H9 (cell line): ENCODE results near the gene PAXX. TPM values are rescaled to one million over a fixed set of nuclear protein-coding genes. Genes with fewer than 3 reads are reported as not detected.

Experiments
- DNase-seq: peaks from one replicate; pipeline ENCODE4 v3.0.0-alpha.2; 2017
- H2AFZ ChIP-seq: one replicate; pipeline ENCODE4 v1.6.1; 2013; ENCODE audit warnings: mild to moderate bottlenecking, low read length, control low read depth, moderate library complexity
- H2AK5ac ChIP-seq: 2 replicates; pipeline ENCODE4 v1.6.1; 2013; ENCODE audit warnings: low read length, control low read depth, mixed read lengths; ENCODE audit not compliant: insufficient read length
- H2BK120ac ChIP-seq: one replicate; pipeline ENCODE4 v1.6.1; 2013; ENCODE audit warnings: low read depth, mild to moderate bottlenecking, low read length, control low read depth, inconsistent platforms; ENCODE audit not compliant: poor library complexity, severe bottlenecking
- H2BK12ac ChIP-seq: 2 replicates; pipeline ENCODE4 v1.6.1; 2013; ENCODE audit warnings: low read length, control low read depth, mixed read lengths, low read depth; ENCODE audit not compliant: insufficient read length
- H2BK15ac ChIP-seq: 2 replicates; pipeline ENCODE4 v1.6.1; 2013; ENCODE audit warnings: low read depth, low read length, control low read depth
- H2BK20ac ChIP-seq: one replicate; pipeline ENCODE4 v1.6.1; 2013; ENCODE audit warnings: low read depth, mild to moderate bottlenecking, low read length, control low read depth, inconsistent platforms; ENCODE audit not compliant: poor library complexity, severe bottlenecking
- H2BK5ac ChIP-seq: 2 replicates; pipeline ENCODE4 v1.6.1; 2013; ENCODE audit warnings: low read length, control low read depth, mixed read lengths; ENCODE audit not compliant: insufficient read length
- H3K14ac ChIP-seq: 2 replicates; pipeline ENCODE4 v1.6.1; 2013; ENCODE audit warnings: low read length, control low read depth; ENCODE audit not compliant: insufficient read depth
- H3K18ac ChIP-seq: 2 replicates; pipeline ENCODE4 v1.6.1; 2013; ENCODE audit warnings: low read depth, mild to moderate bottlenecking, mixed read lengths, low read length, control low read depth; ENCODE audit not compliant: insufficient read length
- H3K23ac ChIP-seq: 2 replicates; pipeline ENCODE4 v1.6.1; 2013; ENCODE audit warnings: low read length, control low read depth, mixed read lengths, low read depth; ENCODE audit not compliant: insufficient read length
- H3K23me2 ChIP-seq: 2 replicates; pipeline ENCODE4 v1.6.1; 2013; ENCODE audit warnings: low read depth, mild to moderate bottlenecking, mixed read lengths, low read length, control low read depth; ENCODE audit not compliant: insufficient read length, poor library complexity, severe bottlenecking
- H3K27ac ChIP-seq: 2 replicates; pipeline ENCODE4 v1.5.1; 2013; ENCODE audit warnings: low read length, control low read depth, mixed read lengths, low read depth; ENCODE audit not compliant: insufficient read length
- H3K27me3 ChIP-seq: 2 replicates; pipeline ENCODE4 v1.6.1; 2013; ENCODE audit warnings: low read length, control low read depth, inconsistent platforms; ENCODE audit not compliant: insufficient read depth
- H3K4ac ChIP-seq: 2 replicates; pipeline ENCODE4 v1.6.1; 2013; ENCODE audit warnings: low read depth, mild to moderate bottlenecking, control low read depth, inconsistent platforms, low read length, moderate library complexity
- H3K4me1 ChIP-seq: 2 replicates; pipeline ENCODE4 v1.6.1; 2013; ENCODE audit warnings: low read length, control low read depth, inconsistent platforms; ENCODE audit not compliant: insufficient read depth
- H3K4me2 ChIP-seq: 2 replicates; pipeline ENCODE4 v1.6.1; 2013; ENCODE audit warnings: low read length, control low read depth, mixed read lengths; ENCODE audit not compliant: insufficient read length, insufficient read depth
- H3K56ac ChIP-seq: 2 replicates; pipeline ENCODE4 v1.6.1; 2013; ENCODE audit warnings: low read depth, mild to moderate bottlenecking, mixed read lengths, low read length, control low read depth; ENCODE audit not compliant: insufficient read length
- H3K79me1 ChIP-seq: 2 replicates; pipeline ENCODE4 v1.6.1; 2013; ENCODE audit warnings: low read depth, mild to moderate bottlenecking, moderate library complexity, low read length, control low read depth, inconsistent platforms; ENCODE audit not compliant: insufficient read depth, poor library complexity, severe bottlenecking
- H3K79me2 ChIP-seq: 2 replicates; pipeline ENCODE4 v1.6.1; 2013; ENCODE audit warnings: low read length, control low read depth, inconsistent platforms; ENCODE audit not compliant: insufficient read depth
- H3K9ac ChIP-seq: 2 replicates; pipeline ENCODE4 v1.6.1; 2013; ENCODE audit warnings: low read length, control low read depth, mixed read lengths; ENCODE audit not compliant: insufficient read length; ENCODE audit errors: extremely low read depth
- H3K9me3 ChIP-seq: one replicate; pipeline ENCODE4 v1.6.1; 2013; ENCODE audit warnings: low read depth, low read length, inconsistent platforms; ENCODE audit not compliant: control insufficient read depth
- H3T11ph ChIP-seq: one replicate; pipeline ENCODE4 v1.6.1; 2013; ENCODE audit warnings: mild to moderate bottlenecking, low read length, control low read depth, inconsistent platforms
- H4K20me1 ChIP-seq: one replicate; pipeline ENCODE4 v1.6.1; 2013; ENCODE audit not compliant: control insufficient read depth, insufficient read length, insufficient read depth
- H4K5ac ChIP-seq: 2 replicates; pipeline ENCODE4 v1.6.1; 2013; ENCODE audit warnings: low read depth, mild to moderate bottlenecking, mixed read lengths, low read length, control low read depth; ENCODE audit not compliant: insufficient read length
- H4K8ac ChIP-seq: replicated peaks from 2 replicates; pipeline ENCODE4 v1.6.1; 2013; ENCODE audit warnings: low read length, control low read depth, mixed read lengths, low read depth; ENCODE audit not compliant: insufficient read length
- H4K91ac ChIP-seq: 2 replicates; pipeline ENCODE4 v1.6.1; 2013; ENCODE audit warnings: low read depth, mild to moderate bottlenecking, moderate library complexity, mixed read lengths, low read length, control low read depth; ENCODE audit not compliant: insufficient read length
- H3K27ac Mint-ChIP-seq, 3 experiments: 2 replicates in 2 of 3; 3 replicates in 1 of 3; pipeline ENCODE4 v1.8.0; 2020 to 2021; ENCODE audit warnings: mixed read lengths in 3 of 3, mild to moderate bottlenecking in 1 of 3, moderate library complexity in 1 of 3
- H3K27me3 Mint-ChIP-seq: 2 replicates; pipeline ENCODE4 v1.8.0; 2021; ENCODE audit warnings: low read depth, mild to moderate bottlenecking, moderate library complexity, mixed read lengths
- H3K36me3 Mint-ChIP-seq, 3 experiments: 2 replicates in 2 of 3; 3 replicates in 1 of 3; pipeline ENCODE4 v1.8.0; 2020 to 2021; ENCODE audit warnings: low read depth in 3 of 3, mixed read lengths in 3 of 3; ENCODE audit not compliant: insufficient read depth in 1 of 3
- H3K4me1 Mint-ChIP-seq, 2 experiments: 2 replicates each; pipeline ENCODE4 v1.8.0; 2020; ENCODE audit warnings: mixed read lengths in 2 of 2
- H3K4me3 Mint-ChIP-seq, 2 experiments: 2 replicates in 1 of 2; 3 replicates in 1 of 2; pipeline ENCODE4 v1.8.0; 2020 to 2021; ENCODE audit warnings: mild to moderate bottlenecking in 2 of 2, mixed read lengths in 2 of 2, moderate library complexity in 1 of 2
- H3K9me3 Mint-ChIP-seq, 2 experiments: 2 replicates in 1 of 2; 3 replicates in 1 of 2; pipeline ENCODE4 v1.8.0; 2020; ENCODE audit warnings: mild to moderate bottlenecking in 2 of 2, mixed read lengths in 2 of 2, moderate library complexity in 1 of 2
- WGBS: extraction: QIAGEN DNeasy Blood & Tissue Kit; methylation state at CpG from one replicate; pipeline ENCODE4 v1.1.7; 2013; ENCODE audit warnings: missing lambda C conversion rate, low lambda C conversion rate, mixed read lengths; ENCODE audit not compliant: insufficient read length; ENCODE audit errors: extremely low coverage; 5-methylcytosine and 5-hydroxymethylcytosine counted together
- total RNA-seq: library from RNA; stranded (reverse); gene quantifications from 2 replicates; pipeline ENCODE4 v1.2.1, GENCODE V29; 2021
- TF ChIP-seq, protein P1 (sequence below): fragments of 200-600 bp; sonication (generic); conservative IDR thresholded peaks from 3 replicates; pipeline ENCODE4 v1.8.0; 2021; ENCODE audit warnings: antibody characterized with exemption, mild to moderate bottlenecking

The PAXX gene
- total RNA-seq, 1 experiment from 2014 or later, result 51.2 TPM

DNA sequence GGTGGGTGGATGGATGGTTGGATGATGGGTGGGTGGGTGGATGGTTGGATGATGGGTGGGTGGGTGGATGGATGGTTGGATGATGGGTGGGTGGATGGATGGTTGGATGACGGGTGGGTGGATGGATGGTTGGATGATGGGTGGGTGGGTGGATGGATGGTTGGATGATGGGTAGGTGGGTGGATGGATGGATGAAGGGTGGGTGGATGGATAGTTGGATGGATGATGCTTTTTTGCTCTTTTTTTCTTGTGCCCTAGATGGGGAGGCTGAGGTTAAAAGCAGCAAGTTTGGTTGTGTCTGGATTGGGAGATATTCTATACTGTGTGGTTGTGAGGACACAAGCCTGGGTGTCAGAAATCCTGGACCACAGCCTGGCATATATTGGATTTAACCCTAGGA, 34.8 kb upstream of the PAXX start:
- H3K23me2 ChIP-seq, result no peaks in the 10 kb centered on the region
- DNase-seq, result no peak
- Mint-ChIP-seq H3K9me3 (peaks cover 6% of the 10 kb centered on the region in 2 experiments; a peak in 4 of 5 replicates), H3K4me1 (0 out of 4 replicates have a peak, but pooled peaks cover 0 to 2% of the 10 kb centered on the region in 2 experiments), H3K4me3 (no peak overlapping the region; a peak in 1 of 5 replicates), H3K27me3 (peaks cover 8% of the 10 kb centered on the region), H3K36me3 (no peaks in the 10 kb centered on the region; a peak in 1 of 7 replicates), H3K27ac (no peak overlapping the region)
- no peak overlapping the region for H3K4ac ChIP-seq
- H3T11ph ChIP-seq, result no peak overlapping the region
- H3K4me2 ChIP-seq, result no peak overlapping the region
- H2AFZ ChIP-seq, result no peak overlapping the region
- no peaks in the 10 kb centered on the region for H3K79me2 ChIP-seq
- no peak overlapping the region for H2BK15ac ChIP-seq
- H4K91ac ChIP-seq, result no peak overlapping the region
- H3K27me3 ChIP-seq, result no peaks in the 10 kb centered on the region
- H3K56ac ChIP-seq, result no peak overlapping the region
- no peak overlapping the region for H3K9ac ChIP-seq
- H3K4me1 ChIP-seq, result no peaks in the 10 kb centered on the region
- H2AK5ac ChIP-seq, result no peak overlapping the region
- H2BK12ac ChIP-seq, result no peak overlapping the region
- H3K79me1 ChIP-seq, result no peaks in the 10 kb centered on the region
- no peak overlapping the region for H3K14ac ChIP-seq
- TF ChIP-seq, protein P1, sequence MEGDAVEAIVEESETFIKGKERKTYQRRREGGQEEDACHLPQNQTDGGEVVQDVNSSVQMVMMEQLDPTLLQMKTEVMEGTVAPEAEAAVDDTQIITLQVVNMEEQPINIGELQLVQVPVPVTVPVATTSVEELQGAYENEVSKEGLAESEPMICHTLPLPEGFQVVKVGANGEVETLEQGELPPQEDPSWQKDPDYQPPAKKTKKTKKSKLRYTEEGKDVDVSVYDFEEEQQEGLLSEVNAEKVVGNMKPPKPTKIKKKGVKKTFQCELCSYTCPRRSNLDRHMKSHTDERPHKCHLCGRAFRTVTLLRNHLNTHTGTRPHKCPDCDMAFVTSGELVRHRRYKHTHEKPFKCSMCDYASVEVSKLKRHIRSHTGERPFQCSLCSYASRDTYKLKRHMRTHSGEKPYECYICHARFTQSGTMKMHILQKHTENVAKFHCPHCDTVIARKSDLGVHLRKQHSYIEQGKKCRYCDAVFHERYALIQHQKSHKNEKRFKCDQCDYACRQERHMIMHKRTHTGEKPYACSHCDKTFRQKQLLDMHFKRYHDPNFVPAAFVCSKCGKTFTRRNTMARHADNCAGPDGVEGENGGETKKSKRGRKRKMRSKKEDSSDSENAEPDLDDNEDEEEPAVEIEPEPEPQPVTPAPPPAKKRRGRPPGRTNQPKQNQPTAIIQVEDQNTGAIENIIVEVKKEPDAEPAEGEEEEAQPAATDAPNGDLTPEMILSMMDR, result no peak
- no peak overlapping the region for H4K5ac ChIP-seq
- peaks cover 2% of the 10 kb centered on the region for H4K20me1 ChIP-seq
- no peak overlapping the region for H3K27ac ChIP-seq
- no peak overlapping the region for H2BK120ac ChIP-seq
- H2BK20ac ChIP-seq, result no peak overlapping the region
- H3K18ac ChIP-seq, result no peak overlapping the region
- H3K9me3 ChIP-seq, result no peaks in the 10 kb centered on the region
- WGBS, result no CpG with 5 or more reads among the region's 1 CpG
- no peak overlapping the region for H2BK5ac ChIP-seq
- no peak overlapping the region for H3K23ac ChIP-seq
- H4K8ac ChIP-seq, result no peak overlapping the region
